ENCODE data around the gene ZNF709.
"Not testable (repeated sequence)": the region's sequence is repeated elsewhere in the genome, so short reads cannot be mapped to it uniquely, and the experiment has no call there.

DNA sequence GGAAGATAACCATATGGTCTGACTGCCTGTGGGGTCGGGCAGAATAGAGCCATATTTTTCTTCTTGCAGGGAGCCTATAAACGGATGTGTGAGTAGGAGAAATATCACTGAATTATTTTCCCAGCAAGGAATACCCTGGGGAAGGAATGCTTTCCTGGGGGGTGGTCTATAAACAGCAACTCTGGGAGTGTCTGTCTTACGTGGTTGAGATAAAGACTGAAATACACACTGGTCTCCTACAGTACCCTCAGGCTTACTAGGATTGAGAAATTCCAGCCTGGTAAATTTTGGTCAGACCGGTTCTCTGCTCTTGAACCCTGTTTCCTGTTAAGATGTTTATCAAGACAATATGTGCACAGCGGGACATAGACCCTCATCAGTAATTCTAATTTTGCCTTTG, 67.3 kb downstream of the ZNF709 start:
- TF ChIP-seq, protein P1, sequence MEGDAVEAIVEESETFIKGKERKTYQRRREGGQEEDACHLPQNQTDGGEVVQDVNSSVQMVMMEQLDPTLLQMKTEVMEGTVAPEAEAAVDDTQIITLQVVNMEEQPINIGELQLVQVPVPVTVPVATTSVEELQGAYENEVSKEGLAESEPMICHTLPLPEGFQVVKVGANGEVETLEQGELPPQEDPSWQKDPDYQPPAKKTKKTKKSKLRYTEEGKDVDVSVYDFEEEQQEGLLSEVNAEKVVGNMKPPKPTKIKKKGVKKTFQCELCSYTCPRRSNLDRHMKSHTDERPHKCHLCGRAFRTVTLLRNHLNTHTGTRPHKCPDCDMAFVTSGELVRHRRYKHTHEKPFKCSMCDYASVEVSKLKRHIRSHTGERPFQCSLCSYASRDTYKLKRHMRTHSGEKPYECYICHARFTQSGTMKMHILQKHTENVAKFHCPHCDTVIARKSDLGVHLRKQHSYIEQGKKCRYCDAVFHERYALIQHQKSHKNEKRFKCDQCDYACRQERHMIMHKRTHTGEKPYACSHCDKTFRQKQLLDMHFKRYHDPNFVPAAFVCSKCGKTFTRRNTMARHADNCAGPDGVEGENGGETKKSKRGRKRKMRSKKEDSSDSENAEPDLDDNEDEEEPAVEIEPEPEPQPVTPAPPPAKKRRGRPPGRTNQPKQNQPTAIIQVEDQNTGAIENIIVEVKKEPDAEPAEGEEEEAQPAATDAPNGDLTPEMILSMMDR (IDR thresholded peaks at IDR 0.05; ENCODE audit: low read length), result not testable (repeated sequence)
- TF ChIP-seq EZH2 (IDR thresholded peaks at IDR 0.05; ENCODE audit: borderline replicate concordance, low read length), result not testable (repeated sequence)

All from OCI-LY1 (cell line).